Caki2 (cell line): ENCODE measurements around the gene AKIRIN2. TPM values are rescaled to one million over a fixed set of nuclear protein-coding genes. Genes with fewer than 3 reads are reported as not detected.

Experiments used
- DNase-seq: peaks from one replicate; pipeline ENCODE4 v3.0.0-alpha.2; 2015; ENCODE audit warnings: low read depth
- in situ Hi-C: cut with HindIII; loops from 2 replicates; pipeline ENCODE4 v1.10.0; 2016; ENCODE audit warnings: low sequenced_read_pairs, low pct_unique_long_range_greater_than_20kb, mixed read lengths
- total RNA-seq: library from RNA; depleted of rRNA; stranded (reverse); fragments of >200 nt; shearing (Covaris generic); gene quantifications from 2 replicates; pipeline ENCODE4 v1.2.3, GENCODE V29; 2014; ENCODE audit warnings: low replicate concordance

Gene AKIRIN2
- total RNA-seq, 1 experiment from 2014 or later, result 18.7 TPM

GRCh38 chr6:87667032-87667431 is 35.0 kb downstream of the AKIRIN2 start:
- in situ Hi-C loops, result no loop called here
- no peak for DNase-seq

GRCh38 chr6:87664921-87665485 is 37.0 kb downstream of the AKIRIN2 start:
- DNase-seq, result no peak
- in situ Hi-C loops, result no loop called here

GRCh38 chr6:87663434-87663833 is 38.6 kb downstream of the AKIRIN2 start:
- no peak for DNase-seq

GRCh38 chr6:87661503-87661902 is 40.5 kb downstream of the AKIRIN2 start:
- in situ Hi-C loops, result no loop called here

More at GRCh38 chr6:87663434-87663833, 38.6 kb downstream of the AKIRIN2 start:
- in situ Hi-C loops, result no loop called here

GRCh38 chr6:87661016-87661415 is 41.0 kb downstream of the AKIRIN2 start:
- in situ Hi-C loops, result no loop called here
- DNase-seq, result no peak

More at GRCh38 chr6:87661503-87661902, 40.5 kb downstream of the AKIRIN2 start:
- DNase-seq, result no peak

GRCh38 chr6:87660226-87660911 is 41.7 kb downstream of the AKIRIN2 start:
- in situ Hi-C loops, result no loop called here
- DNase-seq, result no peak

- no peak for DNase-seq
- in situ Hi-C loops, result no loop called here
Measured at GRCh38 chr6:87658516-87658915, 43.5 kb downstream of the AKIRIN2 start.

- in situ Hi-C loops, result no loop called here
- no peak for DNase-seq
Measured at GRCh38 chr6:87656857-87657256, 45.2 kb downstream of the AKIRIN2 start.

- DNase-seq, result no peak
- in situ Hi-C loops, result no loop called here
Measured at GRCh38 chr6:87655824-87656223, 46.2 kb downstream of the AKIRIN2 start.

- no peak for DNase-seq
- in situ Hi-C loops, result no loop called here
Measured at GRCh38 chr6:87654875-87655454, 47.1 kb downstream of the AKIRIN2 start.

- in situ Hi-C loops, result no loop called here
- DNase-seq, result no peak
Measured at GRCh38 chr6:87654122-87654521, 47.9 kb downstream of the AKIRIN2 start.

GRCh38 chr6:87653074-87653962 is 48.7 kb downstream of the AKIRIN2 start:
- no peak for DNase-seq

GRCh38 chr6:87645080-87645479 is 57.0 kb downstream of the AKIRIN2 start:
- no peak for DNase-seq
- in situ Hi-C loops, result no loop called here

More at GRCh38 chr6:87653074-87653962, 48.7 kb downstream of the AKIRIN2 start:
- in situ Hi-C loops, result no loop called here

GRCh38 chr6:87641065-87641692 is 60.9 kb downstream of the AKIRIN2 start:
- in situ Hi-C loops, result no loop called here

GRCh38 chr6:87639373-87639772 is 62.7 kb downstream of the AKIRIN2 start:
- in situ Hi-C loops, result no loop called here
- no peak for DNase-seq

More at GRCh38 chr6:87641065-87641692, 60.9 kb downstream of the AKIRIN2 start:
- no peak for DNase-seq

- DNase-seq, result no peak
- in situ Hi-C loops, result no loop called here
Measured at GRCh38 chr6:87637106-87637505, 64.9 kb downstream of the AKIRIN2 start.

- in situ Hi-C loops, result no loop called here
- DNase-seq, result no peak
Measured at GRCh38 chr6:87636315-87636714, 65.7 kb downstream of the AKIRIN2 start.

- in situ Hi-C loops, result no loop called here
- no peak for DNase-seq
Measured at GRCh38 chr6:87633851-87634250, 68.2 kb downstream of the AKIRIN2 start.
